ENCODE data around the gene SPATS2L.

SPATS2L gene

DNA sequence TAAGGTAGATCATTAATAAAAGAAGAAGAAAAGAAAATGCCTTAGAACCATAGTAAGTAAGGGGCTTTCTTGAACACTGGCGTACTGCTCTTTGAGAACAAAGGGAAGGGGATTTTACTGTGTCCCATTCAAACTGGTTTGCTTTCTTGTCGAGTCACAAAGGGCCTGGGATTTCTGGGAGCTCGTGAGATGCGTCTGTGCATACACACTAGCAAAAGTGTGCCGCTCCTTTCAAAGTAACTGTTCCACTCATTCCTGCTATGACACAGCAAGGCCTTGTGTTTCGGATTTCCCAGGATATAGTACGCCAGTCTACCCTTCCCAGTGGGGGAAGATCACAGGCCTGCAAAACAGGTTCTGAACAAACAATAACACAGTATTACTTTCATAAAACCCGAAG, 110.4 kb downstream of the SPATS2L start:
- DNase-seq (ENCODE audit: low spot score): no peak

DNA sequence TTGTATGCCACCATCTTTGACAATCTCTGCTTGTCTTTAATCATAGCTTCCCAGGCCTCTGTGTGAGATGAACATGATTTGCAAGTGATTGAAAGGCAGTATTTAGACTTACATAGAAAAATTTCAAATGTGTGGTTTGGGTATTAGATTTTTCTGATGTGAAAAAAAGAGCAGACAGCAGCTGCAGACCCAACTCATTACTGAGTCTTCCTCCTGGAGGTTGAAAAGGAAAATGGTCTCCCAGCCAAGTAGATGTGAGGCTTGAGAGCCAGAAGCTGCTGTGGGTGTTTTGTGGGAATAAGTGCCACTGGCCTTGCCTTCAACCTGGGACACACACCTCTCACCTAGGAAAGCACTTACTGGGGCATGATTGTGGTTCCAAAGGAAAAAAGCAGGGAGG, 110.9 kb downstream of the SPATS2L start:
- no peak for DNase-seq (ENCODE audit: low spot score)

DNA sequence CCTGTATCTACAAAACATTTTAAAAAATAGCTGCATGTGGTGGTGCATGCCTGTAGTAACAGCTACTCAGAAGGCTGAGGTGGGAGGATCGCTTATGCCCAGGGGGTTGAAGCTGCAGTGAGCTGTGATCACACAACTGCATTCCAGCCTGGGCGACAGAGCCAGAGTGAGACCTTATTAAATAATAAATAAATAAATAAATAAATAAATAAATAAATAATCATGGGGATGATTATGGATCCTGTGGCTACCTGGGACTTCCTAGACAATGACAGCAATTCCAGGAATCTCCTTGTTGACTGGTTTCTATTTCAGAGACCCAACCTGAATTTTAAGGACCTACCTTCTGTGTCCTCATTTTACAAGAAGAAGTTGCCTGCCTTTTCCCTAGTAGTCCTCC, 111.9 kb downstream of the SPATS2L start:
- no peak for DNase-seq (ENCODE audit: low spot score)

DNA sequence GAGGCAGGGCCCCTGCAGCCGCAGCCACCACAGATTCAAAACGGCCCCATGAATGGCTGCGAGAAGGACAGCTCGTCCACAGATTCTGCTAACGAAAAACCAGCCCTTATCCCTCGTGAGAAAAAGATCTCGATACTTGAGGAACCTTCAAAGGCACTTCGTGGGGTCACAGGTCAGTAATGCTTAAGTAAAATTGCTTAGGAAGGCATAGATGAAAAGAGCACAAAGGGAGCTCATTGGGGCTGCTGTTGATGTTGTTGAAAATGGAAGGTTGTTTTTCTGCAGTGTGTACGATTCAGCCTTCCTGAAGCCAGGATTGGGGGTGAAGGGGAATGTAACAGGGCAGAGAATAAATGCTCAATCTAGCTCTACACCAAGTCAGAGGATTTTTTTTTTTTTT, 112.8 kb downstream of the SPATS2L start:
- no peak for DNase-seq (ENCODE audit: low spot score)

DNA sequence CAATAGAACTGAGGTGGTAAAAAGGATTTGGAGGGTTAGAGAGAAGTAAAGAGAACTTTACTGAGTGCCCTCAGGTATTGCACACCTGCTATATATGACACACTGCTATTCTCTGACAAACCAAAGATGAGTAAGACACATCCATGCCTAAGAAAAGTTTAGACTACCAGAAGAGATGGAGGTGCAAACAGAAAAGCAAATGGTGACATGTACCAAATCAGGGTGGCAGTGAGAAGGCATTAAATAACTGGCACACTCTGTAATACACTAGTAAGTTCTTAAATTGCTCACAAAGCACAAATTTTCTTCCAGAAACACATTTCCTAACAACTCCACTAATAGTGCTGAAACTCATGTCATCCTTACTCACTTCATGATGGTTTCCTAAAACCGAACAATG, 114.8 kb downstream of the SPATS2L start:
- DNase-seq (ENCODE audit: low spot score): no peak

DNA sequence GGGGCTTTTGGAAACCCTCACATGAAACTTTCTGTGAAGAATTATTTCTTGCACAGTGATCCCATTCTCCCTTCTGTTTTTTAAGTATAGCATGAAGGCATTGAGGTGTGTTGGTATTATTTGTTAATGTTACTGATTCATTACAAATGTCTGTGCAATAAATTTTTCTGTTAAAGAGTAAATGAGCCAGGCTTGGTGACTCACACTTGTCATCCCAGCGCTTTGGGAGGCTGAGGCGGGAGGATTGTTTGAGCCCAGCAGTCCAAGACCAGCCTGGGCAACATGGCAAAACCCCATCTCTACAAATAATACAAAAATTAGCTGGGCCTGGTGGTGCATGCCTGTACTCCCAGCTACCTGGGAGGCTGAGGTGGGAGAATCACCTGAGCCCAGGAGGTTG, 115.6 kb downstream of the SPATS2L start:
- no peak for DNase-seq (ENCODE audit: low spot score)

DNA sequence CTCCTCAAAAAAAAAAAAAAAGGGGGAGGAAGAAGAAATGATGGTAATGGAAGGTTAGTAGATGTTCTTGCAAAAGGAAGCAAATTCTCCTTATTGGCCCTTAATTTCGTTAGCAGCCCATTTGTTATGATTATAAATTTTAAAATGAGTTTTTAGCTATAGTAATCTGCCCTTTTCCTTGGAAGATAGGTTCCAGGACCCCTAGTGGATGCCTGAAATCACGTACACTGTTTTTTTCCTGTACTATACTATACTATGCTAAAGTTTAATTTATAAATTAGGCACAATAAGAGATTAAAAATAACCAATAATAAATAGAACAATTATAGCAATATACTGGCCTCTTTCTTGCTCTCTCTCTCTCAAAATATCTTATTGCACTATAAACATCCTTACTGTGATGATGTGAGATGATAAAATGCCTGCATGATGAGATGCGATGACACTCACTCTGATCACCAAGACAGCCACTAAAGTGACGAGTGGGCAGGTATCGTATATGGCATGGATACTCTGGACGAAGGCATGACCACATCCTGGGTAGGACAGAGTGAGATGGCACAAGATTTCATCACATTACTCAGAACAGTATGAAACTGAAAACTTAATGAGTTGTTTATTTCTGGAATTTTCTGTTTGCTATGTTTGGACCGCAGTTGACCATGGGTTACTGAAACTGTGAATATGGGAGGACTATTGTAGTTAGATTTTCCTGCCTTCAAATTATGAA, 116.2 kb downstream of the SPATS2L start:
- no peak for DNase-seq (ENCODE audit: low spot score)

DNA sequence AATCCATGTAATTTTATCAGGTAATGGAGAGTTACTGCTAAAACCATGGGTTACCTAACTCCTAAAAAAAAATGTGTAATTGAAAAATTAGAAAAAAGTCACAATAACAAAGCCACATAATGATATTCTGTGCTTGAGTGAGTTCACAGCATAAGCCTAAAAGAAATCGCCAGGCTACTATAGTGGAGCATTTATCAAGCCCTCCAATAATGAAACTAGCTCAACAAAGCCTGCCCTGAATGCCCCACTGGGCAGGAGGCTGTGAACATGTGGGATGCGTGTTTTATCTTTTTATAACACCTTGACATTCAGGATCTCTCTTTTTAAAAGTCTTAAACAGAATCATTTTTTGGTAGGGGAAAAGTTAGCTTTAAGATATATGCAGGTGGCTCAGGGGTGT, 117.0 kb downstream of the SPATS2L start:
- DNase-seq (ENCODE audit: low spot score): no peak

DNA sequence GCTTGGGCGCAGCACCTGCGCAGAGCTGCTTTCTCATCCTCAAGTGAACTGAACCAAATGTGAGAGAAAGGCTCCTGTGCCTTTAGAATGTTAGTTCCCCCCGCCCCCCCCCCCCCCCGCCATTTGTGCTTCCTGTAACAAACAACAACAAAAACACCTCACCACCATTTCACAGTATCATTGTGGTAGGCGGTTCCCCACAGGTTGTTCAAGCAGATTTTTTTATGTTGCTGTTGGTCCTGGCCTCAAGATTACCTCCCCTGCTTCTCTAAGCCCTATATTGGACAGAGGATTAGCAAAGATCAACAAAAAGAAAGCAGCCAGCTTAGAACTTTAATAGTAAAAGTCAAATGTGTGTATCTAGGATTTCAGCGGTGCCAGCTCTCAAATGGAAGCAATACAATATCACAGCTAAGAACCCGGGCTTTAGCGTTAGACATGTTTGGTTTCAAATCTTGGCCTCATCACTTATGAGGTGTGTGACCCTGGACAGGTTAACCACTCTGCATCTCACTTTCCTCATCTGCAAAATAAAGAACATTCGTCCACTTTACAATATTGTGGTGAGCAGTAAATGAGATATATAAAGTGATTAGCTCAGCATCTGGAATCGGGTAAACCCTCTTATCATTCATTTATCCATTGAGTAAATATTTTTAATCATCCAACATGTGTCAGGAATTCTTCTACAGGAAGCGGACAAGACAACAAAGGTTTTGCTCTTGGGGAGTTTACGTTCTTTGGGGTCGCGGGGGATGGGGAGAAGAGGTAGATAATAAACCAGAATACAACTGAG, 118.7 kb downstream of the SPATS2L start:
- no peak for DNase-seq (ENCODE audit: low spot score)

DNA sequence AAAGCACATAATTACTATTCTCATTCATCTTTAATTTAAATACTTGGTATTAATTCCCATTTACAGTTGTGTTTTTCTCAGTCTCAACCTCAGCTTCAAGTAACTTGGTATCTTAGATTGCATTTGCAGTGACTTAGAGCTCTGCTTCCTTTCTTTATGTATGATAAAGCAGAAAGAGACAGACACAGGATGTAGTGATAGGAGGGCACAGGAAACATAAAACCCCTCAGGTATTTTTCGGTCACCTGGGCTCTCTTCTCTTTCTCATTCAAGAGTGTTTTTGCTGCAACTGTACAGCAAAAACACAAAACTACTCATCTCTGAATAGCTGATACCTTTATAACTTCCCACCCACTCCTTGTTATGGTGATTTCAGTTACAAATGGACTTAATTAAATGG, 120.3 kb downstream of the SPATS2L start:
- no peak for DNase-seq (ENCODE audit: low spot score)

DNA sequence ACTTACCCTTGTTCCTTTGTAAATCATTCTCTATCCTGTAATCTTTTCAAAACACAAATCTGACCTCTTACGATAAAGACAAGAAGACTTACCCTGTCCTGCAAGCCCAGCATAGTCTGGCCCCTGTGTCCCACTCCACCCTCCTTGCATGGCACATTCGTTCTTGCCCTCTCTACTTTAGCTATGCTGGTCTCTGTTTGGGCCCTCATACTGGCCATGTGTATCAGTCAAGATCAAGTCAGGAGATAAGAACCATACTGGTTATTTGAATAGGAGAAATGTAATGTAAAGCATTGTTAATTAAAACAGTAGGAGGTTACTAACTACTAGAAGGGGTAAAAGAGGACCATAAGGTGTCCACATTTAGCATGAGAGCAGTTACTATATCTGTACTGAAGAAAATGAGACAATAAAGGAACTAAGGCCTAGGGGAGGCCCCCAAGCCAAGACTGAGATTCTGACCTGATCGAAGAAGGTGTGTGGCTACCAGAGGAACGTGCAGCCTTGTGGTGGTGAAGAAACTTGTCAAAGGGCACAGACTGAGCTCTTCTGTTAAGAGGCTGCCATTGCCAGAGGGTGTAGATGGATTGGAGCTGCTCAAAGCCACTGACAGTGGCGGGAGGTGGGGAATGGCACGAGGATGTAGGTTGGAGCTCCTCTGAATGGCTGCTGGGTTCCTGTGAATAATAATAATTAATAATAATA, 122.6 kb downstream of the SPATS2L start:
- DNase-seq (ENCODE audit: low spot score): no peak

DNA sequence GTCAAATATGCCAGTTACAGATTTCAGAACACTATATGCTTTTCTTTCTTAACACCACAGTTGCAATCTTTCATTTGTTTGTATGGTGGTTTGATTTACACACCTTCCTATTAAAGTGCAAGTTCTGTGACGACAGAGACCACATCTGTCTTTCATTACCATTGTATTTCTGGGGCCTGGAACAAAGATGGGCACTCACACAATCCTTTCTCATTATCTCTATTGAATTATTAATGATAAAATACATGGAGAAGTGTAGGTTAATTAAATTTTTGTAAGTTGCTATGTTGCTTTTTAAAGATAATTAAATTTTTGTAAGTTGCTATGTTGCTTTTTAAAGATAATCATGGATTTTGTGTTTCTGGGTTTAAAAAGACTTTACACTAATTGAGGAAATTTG, 123.5 kb downstream of the SPATS2L start:
- DNase-seq (ENCODE audit: low spot score): no peak

DNA sequence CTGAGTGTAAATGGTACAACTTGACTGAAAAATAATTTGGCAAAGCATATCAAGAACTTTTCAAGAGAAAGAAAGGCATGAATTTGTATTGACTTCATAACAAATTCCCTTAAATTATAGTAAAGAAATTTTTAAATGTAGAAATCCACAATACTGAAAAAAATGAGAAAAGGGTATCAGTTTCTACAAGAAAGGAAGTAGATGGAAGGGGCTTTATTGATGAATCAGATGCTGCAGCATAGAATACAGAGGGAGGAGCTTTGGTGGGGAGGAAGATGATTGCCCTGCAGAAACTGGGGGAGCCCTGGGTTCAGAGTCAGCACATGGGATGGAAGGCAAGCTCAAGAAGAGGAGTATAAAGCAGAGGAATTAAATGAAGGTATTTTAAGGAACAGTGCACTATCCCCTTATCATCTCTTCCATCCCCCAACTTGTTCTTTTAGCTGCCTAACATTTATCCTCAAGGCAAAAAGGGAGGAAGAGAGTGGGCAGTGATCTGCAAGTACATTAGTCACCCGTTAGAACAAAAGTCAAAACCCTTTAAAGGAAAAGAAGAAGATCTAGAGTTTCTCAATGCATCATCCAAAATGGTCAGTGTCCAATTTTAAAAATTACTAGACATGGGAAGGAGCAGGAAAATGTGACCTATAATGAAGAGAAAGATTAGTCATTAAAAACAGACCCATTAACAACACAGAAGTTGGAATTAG, 125.7 kb downstream of the SPATS2L start:
- DNase-seq (ENCODE audit: low spot score): no peak

DNA sequence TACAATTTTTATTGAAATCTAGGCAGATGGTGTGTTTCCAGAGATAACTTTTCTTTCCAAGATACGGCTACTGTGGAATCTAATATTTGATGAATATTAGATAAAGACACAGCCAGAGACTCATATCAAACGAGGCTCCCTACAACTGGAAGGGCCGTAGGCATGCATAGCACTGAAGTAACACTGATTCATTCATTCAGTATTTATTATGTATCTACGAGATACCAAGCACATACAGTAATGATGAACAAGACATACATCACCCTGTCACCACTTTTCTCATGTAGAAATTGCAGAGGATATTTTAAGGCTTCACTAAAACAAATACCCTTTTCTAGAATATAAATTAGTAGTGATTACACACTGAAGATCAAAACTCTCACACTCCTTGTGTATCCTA, 128.9 kb downstream of the SPATS2L start:
- no peak for DNase-seq (ENCODE audit: low spot score)

DNA sequence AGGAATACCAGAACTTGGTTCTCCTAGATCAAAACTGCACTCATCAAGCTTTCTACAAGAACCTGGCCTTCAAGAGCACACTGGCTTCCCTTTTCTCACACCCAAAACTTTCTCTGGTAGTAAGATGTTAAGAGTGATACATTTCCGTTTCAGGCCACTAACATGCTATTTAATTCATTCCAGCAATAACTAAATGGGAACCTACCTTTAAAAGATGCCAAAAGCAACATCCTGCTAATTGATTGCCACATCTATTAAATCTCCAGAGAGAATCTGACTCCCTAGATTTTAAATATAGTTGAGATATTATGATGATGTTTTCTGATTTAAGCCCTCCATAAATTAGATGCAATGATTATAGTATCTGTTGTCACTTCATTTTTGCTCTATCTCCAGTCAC, 131.8 kb downstream of the SPATS2L start:
- no peak for DNase-seq (ENCODE audit: low spot score)

DNA sequence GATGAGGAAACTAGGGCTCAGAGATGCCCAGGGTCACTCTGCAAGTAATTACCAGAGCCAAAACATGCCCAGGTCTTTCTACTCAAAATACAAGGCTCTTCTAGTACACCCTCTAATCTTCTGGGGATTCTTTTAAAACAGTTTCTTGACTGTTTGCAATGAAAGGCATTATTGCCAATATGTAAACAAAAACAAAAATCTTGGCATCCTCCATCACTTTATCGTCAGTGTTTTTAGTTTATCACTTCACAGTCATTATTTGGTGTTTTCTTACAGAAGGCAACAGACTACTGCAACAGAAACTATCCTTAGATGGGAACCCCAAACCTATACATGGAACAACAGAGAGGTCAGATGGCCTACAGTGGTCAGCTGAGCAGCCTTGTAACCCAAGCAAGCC, 132.4 kb downstream of the SPATS2L start:
- no peak for DNase-seq (ENCODE audit: low spot score)

DNA sequence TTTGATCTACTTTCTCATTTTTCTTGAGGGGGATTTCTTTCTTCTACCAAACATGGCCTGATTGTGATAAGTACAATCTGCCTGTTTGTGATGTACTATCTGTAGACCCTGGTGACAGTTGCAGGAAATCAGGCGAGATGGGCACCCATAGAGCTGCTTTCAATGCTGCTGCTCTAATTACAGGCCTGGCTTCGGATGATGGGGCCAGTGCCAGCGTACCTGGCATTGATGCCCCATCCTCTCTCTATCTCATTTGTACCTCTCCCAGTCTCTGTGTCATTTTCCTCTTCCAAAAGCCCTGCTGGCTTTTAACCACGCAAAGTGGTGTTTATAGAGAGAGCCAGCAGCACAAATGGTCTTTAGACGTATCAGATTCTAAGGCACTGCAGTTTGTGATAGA, 133.5 kb downstream of the SPATS2L start:
- DNase-seq (ENCODE audit: low spot score): no peak

DNA sequence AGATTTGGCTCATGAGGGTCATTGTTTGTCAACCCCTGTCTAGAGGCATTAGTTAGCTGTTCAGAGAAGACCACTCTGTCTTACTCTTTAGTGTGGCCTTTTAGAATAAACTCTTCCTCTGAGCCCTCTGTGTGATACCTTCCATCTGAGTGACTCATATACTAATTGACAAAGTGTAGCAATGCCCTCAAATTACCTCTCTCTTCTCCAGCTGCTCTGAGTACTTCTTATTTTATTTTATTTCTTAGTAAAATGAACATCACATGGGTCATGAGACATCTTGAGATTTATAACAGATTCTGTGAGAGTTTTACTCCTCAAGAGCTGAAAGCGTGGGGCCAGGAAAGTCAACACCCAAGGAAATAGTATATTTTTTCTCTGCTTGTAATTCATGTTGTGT, 136.0 kb downstream of the SPATS2L start:
- DNase-seq (ENCODE audit: low spot score): no peak

DNA sequence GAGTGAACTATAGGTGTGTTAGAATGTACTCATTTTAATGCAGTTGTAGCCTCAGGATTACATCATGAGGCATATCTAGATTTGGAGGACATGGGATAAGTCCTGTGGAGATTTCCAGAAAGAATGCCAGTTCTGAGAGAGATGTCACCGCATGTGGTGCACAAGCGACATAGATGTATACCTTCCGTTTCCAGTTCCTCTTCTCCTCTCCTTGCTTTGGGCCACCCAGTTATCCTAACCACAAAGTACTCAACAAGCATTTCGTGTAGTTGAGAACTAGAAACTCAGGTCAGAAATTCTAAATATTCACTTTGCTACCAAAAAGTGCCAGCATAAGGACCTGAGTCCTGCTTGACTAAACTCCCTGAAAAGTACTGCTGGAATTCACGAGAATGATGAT, 136.9 kb downstream of the SPATS2L start:
- no peak for DNase-seq (ENCODE audit: low spot score)

DNA sequence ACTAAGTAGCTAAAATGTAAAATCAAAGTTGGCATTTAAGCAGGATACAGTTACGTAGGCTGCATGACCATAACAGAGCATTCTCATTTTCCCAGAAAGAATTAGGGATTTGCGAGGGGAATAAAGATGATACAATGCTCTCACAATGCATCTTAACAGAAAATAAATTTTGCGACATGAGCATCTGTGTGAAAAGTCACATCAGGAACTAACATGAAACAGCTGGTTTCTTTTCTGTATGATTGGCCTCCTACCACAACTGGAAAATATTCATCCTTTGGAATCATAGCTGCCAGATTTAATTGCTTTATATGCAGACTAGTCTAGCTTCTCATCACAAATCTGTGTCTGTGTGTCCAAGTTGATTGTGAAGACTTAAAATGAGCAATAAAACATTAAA, 137.4 kb downstream of the SPATS2L start:
- no peak for DNase-seq (ENCODE audit: low spot score)

DNA sequence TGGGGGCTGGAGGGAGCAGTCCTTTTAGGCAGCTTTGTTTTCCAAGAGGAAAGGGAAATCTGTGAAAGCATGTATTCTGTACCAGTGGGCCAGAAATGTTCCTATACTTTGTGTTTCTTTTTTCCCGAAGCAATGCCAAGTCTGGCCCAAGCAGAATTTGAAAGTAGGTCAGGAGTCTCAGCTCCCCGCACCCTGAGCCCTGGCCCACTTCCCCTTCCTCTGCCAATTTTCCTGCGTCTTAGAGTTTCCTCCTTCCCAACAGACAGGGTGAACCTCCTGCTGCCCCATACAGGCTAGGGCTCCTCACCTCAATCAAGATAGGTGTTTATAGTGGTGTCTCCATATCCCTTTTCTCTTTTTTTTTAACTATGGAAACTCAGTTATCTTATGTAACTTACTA, 138.0 kb downstream of the SPATS2L start:
- no peak for DNase-seq (ENCODE audit: low spot score)

DNA sequence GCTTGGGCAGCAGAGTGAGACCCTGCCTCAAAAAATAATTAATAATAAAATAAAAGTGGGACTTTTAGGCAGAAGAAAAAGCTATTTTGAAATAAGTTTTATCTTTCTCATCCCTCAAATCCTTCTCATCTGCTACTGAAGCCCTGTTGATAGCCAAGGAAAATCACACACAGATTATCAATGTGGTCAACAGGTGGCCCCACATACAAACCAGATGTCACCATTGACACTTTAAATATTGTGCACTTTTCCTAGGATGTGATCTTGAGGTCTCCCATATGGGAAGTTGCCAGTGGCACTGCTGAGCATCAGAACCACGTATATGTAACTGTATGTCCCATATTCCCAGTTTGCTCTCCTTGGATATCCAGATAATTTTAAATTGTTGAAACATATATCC, 138.8 kb downstream of the SPATS2L start:
- DNase-seq (ENCODE audit: low spot score): no peak

DNA sequence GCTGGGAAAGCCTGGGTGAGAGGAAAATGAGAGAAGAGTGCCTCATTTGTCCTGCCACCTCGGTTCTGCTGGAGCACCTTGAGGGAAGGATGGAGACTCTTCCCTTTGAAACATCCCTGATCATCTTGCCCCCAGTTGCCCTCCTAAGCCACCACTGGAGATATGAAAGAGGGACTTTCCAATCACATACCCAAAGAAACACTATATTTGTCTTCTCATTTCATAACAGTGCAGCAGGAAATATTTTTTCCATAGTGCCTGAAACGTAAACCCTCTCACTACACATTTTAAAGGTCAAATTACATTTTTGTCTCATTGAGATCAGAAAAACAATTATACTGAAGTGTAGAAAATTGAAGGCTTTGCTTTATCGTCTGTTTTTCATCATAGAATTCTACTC, 140.1 kb downstream of the SPATS2L start:
- no peak for DNase-seq (ENCODE audit: low spot score)
